ENCODE results near the gene FH.

FH gene

DNA sequence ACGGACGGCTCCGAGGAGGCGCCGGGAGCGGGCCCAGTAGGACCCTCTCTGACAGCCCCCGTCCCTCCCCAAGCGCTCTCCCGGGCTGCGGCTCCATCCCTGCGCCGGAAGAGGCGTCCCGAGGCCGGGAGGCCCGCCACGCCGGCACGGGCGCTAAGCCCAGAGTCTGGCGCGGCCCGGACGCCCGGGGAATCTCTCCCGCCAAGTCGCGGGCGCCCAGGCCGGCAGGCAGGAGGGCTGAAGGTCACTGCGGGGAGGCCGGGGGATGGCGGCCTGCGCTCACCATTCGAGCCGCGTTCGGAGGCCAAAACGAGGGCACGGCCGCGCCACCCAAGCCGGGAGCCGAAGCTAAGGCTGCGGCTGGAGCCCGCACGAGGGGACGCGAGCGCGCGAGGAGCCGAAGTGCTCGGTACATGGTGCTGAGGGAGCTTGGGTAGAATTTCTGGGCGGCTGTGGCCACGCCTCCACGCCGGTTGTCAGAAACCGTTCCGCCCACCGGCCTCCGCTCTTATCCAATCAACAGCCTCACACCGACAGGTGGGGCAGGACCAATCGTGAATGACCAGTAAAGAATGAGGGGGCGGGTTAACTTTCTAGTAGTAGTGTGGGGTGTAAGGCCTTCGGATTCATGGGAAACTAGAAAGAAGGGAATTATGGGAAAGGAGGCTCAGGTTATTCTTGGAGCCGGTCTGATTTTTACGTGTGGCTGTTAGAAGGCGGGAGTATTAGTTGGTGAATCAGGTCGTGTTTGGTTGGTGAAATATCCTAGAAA lies at the start of gene FH:
FH (minus strand) TSS at position 448 of the 772 bp plus-strand sequence; CDS start at position 415, 33 bp downstream.
- peak; percentile 84 for DNase-seq (ENCODE audit: low read depth)

DNA sequence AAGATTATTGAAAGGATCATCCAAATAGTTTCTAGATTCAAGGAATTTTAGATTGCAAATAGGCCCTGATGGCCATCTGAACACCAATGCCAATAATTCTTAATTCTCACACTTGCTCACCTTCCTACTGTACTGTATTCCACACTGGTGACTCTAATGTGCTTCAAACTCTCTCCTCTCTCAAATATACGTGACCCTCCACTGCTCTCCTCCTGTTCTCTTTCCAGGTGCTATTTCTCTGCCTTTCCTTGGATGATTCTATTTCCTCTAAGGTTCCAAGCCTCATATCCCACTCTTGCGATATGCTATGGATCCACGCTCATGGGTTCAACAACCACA lies 41.3 kb upstream of the FH start:
- no peak for DNase-seq (ENCODE audit: low read depth)

DNA sequence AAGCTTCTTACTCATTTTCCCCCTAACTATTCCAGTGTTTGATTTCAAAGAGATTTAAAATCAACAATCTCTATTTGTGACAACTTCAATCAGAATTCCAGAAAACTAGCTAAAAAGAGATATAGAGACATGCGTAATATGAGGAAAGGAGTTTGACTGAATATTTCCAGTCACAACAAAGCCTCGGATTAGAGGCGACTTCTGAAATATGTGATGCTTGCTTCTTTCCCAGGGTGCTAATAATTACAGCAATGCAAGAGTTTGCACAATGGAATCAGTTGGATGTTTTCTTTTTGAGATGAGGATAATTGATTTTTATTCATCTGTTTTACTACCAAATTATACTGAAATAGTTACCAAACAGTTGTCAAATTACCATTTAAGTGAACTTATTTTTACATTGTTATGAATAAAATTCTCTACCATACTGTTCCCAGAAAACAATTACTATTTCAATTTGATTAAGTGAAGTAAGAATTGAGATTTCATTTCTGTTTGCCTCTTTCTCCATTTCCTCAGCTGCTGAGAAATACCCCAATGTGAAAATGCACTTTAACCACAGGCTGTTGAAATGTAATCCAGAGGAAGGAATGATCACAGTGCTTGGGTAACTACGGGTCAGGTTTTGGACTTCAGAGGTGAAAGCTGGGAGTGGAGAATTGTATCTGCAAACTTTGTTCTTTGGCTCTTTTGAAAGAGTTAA lies 40.7 kb upstream of the FH start:
- DNase-seq (ENCODE audit: low read depth): no peak

DNA sequence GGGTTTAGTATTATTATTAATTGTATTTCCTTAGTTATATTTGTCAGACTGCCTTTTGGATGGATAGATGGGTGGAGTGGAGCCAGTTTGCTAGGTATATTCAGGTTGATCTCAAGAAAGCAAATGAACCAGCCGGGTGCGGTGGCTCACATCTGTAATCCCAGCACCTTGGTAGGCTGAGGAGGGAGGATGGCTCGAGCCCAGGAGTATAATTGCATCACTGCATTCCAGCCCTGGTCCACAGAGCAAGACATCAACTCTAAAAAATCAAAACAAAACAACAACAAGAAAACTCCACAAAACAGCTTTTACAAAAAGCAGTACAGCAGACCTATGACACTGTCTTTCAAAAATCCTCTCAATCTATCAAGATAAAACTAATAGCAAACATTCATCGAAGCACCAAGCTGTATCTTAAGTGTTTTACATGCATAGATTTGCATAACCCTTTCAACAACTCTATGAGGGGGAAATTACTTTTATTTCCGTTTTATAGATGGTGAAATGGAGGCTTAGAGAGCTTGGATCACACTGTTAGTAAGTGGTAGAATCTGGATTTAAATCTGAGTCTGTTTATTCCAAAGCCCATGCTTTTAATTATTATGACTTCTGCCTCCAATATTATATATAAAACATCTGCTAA lies 38.1 kb upstream of the FH start:
- no peak for DNase-seq (ENCODE audit: low read depth)

DNA sequence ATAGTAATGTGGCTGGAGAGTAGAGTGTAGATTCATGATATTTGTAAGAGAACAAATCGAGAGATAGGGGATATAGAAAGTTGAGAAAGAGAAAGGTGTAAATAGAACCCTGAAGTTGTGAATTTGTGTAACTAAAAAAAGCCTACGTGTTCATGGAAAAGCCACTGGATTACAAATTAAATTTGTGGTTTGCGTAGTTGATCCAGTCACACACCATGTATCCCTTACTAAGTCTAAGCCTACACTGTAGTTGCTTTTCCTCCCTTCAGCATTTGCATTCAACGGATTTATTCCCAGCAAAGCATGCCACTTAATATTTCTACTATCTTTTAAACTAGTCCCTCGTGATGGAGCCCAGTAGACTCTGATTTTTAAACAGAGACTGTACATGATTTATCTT lies 37.5 kb upstream of the FH start:
- no peak for DNase-seq (ENCODE audit: low read depth)

DNA sequence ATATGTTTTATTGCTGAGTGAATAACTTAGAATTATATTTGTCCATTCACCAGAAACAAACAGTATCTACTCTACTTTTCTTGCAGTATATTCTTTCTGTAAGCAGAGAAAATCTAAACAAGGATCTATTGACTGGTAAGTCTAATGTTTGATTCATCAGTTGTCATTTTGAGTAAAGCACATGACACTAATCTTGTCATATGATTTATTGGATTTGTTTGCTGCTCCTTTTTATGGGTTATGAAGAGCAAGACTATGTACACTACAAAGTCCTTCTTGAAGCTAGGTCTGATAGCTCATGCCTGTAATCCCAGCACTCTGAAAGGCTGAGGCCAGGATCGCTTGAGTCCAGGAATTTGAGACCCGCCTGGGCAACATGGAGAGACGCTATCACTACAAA lies 36.0 kb upstream of the FH start:
- no peak for DNase-seq (ENCODE audit: low read depth)

DNA sequence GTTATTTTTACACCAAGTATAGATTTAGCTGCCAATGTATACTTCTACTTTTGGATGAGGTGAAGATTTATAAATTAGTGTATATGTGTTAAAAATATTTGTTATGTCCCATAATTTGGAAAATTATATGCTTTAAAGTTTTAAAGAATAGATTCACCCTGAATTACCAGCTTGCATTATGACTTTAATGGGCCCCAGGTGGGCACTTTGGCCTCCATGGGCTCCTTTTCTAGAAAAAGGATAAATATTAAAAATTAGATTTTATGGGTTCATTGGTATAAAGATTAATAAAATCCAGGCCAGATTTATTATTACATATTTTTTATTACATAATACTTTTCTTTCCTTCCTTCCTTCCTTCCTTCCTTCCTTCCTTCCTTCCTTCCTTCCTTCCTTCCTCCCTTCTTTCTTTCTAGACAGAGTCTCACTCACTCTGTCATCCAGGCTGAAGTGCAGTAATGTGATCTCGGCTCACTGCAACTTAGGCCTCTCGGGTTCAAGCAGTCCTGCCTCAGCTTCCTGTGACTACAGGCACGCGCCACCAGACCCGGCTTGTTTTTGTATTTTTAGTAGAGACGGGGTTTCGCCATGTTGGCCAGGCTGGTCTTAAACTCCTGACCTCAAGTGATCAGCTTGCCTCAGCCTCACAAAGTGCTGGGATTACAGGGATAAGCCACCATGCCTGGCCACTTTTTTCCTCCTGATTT lies 34.5 kb upstream of the FH start:
- DNase-seq (ENCODE audit: low read depth): no peak

DNA sequence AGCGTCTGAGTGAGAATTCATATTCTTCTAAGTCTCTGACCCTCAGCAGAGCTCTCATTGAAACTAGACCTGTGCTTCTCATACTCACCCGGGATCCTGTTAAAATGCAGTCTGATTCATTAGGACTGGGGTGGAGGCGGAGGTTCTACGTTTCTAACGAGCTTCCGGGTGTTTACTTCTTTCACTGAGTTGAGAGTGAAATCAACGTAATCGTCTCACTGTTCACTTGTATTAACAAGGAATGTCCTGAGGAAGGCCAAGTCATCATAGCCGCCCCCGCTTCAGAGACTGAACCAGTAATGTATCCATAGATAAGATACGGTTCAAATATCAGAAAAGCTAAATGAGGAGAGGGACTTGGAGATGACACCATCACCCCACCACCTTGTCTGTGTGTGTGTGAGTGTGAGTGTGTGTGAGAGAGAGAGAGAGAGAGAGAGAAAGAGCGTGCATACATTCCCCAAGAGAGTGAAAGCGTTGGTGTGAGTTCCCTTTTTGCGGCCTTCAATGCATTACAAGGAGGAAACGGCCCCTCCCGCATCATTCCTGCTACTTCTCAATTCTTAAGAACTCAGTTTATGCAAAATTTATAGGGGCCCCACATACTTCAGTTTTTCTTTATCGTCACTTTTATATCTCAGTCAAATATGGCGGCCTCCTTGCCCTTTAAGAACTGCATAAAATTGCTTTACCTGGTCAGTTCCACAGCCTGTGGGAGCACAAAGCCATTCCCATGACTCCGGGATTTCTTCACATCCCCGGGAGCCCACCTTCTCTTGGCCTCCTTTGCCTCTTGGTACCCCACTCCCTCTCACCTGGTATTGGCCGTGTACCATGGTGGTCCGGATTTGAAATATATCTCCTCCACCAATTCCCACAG lies 32.4 kb upstream of the FH start:
- peak; percentile 1 for DNase-seq (ENCODE audit: low read depth)

DNA sequence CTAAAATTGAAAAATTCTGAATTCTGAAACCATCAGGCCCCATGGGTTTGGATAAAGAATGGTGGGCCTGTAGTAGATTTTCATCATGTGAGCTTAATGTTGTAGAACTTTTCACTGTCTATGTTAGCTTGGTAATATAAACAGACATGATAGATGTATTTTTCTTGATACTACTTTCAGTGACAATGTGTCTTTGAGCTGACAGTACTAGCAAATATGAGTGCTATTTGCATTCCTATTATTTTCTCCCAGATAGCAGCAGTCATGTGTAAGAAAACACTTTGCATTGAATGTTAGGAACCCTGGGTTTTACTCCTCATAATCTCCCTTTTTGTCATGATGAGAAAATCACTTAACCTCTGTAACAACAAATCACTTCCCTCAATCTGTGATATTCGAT lies 30.8 kb upstream of the FH start:
- DNase-seq (ENCODE audit: low read depth): no peak

DNA sequence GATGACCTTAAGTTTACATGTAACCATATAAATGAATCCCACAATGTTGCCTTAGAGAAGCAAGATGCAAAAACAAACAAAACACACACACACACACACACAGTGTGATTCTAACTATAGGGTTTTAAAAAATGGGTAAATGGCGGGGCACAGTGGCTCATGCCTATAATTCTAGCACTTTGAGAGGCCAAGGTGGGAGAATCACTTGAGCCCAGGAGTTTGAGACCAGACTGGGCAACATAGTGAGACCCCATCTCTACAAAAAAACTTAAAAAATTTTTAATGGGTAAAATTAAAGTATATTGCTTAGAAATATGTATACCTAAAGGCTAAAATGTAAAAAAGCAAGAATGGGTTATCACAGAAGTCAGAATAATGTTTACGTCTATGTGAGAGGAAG lies 28.5 kb upstream of the FH start:
- DNase-seq (ENCODE audit: low read depth): no peak

DNA sequence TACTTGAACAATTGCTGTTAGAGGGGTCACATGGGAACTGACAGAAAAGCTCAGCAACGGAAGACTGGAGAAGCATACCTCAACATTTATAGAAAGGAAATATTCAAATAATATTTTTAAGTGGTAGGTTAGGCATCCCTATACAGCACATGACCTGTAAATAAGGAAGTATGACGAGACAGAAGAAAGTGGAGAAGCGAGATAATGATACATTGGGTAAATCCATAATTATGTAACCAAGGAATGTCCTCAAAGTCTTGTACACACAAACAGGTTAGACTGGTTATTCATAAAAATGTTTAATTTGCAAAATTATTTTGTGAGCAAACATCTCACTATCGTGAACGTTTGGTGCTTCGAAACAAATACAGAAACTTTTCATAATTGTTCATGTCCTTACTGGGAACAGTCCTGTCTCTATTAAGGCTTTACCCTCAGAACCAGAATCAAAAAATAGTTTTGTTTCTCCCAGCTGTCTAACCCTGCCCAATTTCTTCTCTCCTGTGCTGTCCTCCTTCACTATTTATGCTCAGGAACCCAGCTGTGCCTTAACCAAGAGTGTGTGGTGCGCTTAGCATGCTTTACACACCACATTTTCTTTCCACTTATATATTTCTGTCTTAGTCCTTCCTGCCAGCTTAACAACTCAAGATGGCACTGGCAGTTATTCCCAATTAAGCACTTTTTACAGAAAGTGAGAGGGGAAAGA lies 22.8 kb upstream of the FH start:
- DNase-seq (ENCODE audit: low read depth): no peak

DNA sequence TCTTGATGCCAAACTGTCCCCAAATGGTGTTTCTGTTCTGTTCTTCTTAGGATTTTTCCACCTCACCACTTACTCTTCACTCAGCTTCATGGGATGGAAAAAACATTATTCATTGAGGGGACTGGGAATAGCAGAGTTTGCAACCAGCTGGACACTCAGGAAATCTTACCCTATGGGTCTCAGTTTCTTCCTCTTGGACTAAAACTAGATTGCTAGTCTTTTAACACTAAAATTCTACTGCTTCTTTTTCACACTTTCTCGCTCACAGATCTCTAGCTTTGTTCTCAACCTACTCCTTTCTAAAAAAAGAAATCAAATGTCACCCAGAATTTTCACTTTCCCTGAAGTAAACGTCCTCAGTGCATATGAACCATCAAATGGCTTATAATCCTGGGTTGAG lies 17.4 kb upstream of the FH start:
- no peak for DNase-seq (ENCODE audit: low read depth)

DNA sequence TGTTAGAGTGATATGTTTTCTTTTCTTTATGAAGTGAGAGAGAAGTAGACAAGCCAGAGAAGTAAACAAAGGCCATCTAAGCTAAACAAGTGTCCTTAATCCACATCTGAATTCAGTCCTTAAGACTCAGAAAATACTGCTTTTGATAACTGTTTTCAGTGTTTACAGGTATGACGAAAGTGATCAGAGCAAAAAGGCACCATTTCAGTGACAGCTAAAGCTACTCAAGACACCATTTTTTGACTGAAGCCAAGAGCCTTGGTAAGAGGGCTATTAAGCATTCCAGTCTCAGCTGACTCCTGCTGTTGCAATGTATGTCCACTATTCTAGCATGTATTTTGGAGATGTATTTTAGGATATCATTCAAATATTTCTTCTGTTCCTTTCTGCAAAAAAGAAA lies 16.7 kb upstream of the FH start:
- DNase-seq (ENCODE audit: low read depth): no peak

DNA sequence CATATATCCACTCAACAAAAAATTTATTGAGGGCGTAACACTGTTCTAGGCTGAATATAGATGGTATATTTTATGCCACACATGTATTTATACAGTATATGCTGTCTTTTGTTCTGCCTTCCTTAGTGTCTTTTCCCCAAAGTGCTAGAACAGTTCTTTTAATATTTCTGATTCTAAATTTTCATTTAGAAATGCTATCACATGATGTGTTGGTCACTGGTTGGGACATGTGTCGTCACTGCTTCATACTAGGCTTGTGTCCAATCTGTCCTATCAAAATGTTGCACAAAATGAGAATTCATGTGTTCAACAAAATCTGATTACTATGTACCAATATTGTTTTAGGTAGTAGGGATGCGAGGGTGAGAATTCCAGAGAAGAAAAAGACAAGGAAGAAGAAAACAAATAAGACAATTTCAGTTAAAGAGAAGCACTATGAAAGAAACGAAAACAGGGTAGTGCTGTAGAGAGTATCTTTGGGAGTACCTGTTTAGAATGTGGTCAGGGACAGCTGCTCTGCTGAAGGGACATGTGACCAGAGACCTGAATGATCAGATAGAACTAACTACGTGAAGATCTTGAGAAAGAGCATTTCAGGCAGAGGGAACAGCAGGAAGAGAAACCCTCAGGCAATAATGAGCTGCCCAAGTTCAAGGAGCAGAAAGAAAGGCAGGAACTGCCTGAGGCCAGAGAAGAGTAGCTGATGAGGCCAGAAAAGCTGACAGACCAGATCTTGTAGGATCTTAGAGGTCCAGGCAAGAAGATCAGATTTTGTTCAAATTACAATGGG lies 14.0 kb upstream of the FH start:
- DNase-seq (ENCODE audit: low read depth): no peak

DNA sequence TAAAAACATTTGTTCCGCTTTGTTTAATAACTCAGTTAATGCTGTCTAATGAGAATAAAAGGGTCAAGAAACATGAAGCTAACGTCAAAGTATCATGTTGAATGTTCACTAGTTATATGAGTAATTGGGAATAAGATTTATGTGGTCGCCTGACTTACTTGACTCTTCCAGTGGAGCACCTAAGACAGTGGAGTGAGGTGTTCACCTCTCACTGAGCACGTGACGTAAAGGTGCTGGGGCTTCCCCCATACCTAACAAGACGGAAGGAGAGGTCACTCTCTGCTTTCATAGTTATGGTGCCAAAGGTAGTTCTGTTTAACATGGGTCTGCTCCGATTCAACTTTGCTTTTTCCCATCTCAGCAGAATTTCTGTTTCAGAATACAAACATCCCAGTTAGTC lies 13.3 kb upstream of the FH start:
- no peak for DNase-seq (ENCODE audit: low read depth)

DNA sequence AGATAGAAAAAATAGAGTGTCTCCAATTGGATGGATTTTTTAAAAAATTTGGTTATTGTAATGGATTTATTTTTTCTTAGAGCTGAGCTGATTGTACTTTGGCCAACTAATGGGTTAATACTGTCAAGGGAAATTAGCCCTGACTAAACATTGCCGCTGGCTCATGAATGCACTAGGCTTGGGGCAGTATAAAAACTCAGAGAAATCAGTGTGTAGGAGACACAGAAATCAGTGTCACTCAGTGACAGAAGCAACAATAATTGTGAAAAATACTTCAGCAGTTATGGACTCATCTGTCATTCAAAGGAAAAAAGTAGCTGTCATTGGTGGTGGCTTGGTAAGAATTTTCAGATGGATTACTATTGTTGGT lies 12.6 kb upstream of the FH start, which contains the start of gene KMO:
KMO (plus strand) TSS at position 217 of the 370 bp plus-strand sequence; CDS start at position 284, 67 bp downstream.
- DNase-seq (ENCODE audit: low read depth): no peak

DNA sequence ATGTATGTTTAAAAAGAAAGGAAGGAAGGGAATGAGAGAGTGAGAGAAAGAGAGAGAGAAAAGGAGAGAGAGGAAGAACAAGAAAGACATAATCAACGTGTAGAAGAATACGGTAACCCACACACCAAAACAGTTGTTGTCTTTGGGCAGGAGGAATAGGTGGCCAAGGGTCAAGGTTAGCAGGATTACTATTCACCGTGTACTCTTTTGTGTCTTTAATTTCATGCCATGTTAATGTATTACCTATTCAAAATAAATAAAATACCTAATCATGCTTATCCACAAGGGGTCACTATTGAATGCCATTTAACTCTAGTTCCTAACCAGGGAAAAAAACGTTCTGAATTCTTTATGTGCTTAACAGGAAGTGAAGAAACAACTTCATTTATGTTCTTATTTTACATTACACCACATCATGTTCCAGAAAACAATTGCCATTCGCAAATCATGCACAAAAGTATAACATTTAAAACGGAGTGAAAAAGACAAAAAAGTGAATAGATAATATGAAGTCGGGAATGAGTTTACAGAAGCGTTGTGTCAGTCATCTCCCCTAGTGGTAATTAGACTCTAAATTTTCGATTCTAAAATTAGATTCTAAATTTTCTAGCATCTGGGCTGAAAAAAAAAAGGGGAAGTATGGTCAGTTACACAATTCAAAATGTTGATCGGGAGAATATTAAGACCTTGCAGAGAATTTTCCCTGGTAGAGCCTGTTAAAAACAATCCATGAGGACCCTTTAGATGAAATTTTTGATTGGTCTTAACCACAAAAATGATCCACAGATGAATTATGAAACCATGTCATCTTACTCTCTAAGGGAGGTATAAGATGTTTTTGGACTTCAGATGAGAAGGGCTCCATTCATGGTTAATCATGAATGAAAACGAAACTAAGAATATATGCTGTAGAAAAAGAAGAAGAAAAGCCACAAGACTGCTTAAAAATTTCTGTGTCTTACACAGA lies 11.9 kb upstream of the FH start:
- no peak for DNase-seq (ENCODE audit: low read depth)

DNA sequence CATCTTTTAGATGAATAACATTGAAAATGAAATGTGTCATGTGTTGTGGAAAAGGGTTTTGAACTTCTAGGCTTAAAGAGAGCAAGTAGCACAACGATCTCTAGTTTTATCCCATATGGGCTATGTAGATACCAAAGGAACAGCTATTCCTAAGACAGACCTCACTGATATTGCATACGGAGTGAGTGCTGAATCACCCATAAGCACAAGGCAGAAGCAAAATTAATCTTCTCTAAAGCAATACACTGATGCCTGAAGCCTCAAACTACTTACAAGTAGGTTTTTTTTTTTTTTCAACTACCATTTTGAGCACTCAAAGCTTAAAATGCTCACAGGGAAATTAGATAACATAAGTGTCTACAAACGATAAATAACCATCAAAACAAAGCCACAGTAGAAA lies 7.6 kb upstream of the FH start:
- no peak for DNase-seq (ENCODE audit: low read depth)

DNA sequence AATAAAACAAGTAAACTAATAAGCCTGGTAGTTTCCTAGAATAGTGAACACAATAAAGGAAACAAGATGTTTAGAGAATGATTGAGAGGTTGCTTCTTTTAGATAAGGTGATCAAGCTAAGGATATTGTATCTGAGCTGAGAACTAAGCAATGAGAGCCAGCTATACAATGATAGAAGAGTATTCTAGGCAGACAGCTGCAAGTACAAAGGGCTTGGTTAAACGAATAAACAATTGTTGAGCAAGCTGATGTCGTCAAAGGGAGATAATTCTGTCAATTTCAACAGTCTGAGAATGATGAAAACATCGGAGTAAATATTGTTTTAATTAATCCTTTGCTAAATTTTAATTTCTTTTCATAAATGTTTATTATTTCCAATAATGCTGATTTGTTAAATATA lies 5.5 kb upstream of the FH start:
- DNase-seq (ENCODE audit: low read depth): no peak

All from stimulated activated CD8-positive, alpha-beta memory T cell treated with anti-CD3 and anti-CD28 coated beads, Interleukin-12 subunit alpha, Interleukin-12 subunit beta, amount 100 ng/mL, for 4 hours (primary cell).